LNCaP clone FGC (cell line): ENCODE measurements around the gene RAC3.

Source experiments
- DNase-seq: peaks from one replicate; pipeline ENCODE4 v3.0.0-alpha.2; 2011; ENCODE audit warnings: low read depth
- H3K4me3 ChIP-seq: 2 replicates; pipeline ENCODE4 v1.5.1; 2011; ENCODE audit warnings: mild to moderate bottlenecking, low read depth, low read length, control low read depth
- CTCF ChIP-seq: IDR thresholded peaks from 2 replicates; pipeline ENCODE4 v1.5.1; 2012; ENCODE audit warnings: mild to moderate bottlenecking; ENCODE audit not compliant: control insufficient read depth, insufficient read depth; ENCODE audit errors: extremely low read depth

RAC3 gene

GRCh38 chr17:82025401-82026107, 5.9 kb upstream of the RAC3 start:
- DNase-seq = no peak
- H3K4me3 ChIP-seq = no peak overlapping the region
- no peak for TF ChIP-seq CTCF

DNA sequence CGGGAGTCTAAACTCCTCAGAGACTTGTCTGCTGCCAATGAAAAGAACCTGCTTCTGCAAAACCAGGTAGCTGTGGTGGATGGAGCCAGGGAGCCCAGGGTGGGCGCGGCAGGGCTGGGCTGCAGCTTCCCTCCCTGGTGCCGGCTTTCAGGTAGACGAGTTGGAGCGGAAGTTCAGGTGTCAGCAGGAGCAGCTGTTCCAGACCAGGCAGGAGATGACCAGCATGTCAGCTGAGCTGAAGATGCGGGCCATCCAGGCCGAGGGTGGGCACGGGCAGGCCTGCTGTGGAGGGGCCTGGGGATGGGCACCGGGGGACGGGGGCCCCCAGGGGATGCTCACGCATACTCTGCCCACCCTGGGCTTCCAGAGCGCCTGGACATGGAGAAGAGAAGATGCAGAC, 3.2 kb upstream of the RAC3 start:
- no peak for DNase-seq
- TF ChIP-seq CTCF = no peak
- no peak overlapping the region for H3K4me3 ChIP-seq

- no peak for DNase-seq
- H3K4me3 ChIP-seq = no peak overlapping the region
- no peak for TF ChIP-seq CTCF
Observed at GRCh38 chr17:82028966-82029365, 2.5 kb upstream of the RAC3 start.

GRCh38 chr17:82029391-82029790, 2.1 kb upstream of the RAC3 start:
- no peak for DNase-seq
- H3K4me3 ChIP-seq = no peak overlapping the region
- TF ChIP-seq CTCF = no peak

- TF ChIP-seq CTCF = no peak
- H3K4me3 ChIP-seq = no peak overlapping the region
- no peak for DNase-seq
Observed at GRCh38 chr17:82029990-82030469, 1.4 kb upstream of the RAC3 start.

DNA sequence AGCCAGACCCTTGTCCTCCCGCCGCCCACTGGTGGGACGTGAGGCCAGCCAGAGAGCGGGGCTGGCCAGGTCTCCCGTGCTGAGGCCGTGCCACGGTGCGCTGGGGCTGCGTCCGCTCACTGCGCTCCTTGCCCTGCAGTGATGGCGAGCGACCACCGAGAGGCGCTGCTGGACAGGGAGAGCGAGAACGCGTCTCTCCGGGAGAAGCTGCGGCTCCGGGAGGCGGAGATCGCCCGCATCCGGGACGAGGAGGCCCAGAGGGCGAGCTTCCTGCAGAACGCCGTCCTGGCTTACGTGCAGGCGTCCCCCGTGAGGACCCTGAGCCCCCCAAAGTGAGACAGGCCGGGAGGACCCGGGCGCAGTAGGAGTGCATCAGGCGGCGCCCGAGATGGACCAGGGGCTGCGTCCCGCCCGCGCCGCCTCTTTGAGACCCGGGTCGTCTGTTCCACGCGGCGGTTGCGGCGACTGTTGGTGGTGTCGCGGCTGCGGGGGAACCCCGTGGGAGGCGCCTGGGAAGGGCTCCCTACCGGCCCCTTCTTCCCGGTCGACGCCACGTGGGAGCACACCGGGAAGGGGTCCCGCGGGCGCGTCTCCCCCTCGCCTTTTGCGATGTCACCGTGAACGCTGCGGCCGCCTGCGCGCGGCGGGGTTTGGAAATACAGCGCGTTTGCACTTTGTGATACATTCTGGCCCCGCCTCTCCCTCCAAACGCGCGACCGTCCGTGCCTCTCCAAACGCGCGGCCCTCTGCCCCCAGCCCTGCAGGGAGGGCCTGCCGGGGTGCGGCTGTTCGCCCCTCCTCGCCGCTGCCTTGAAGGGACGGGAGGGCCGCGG, 792 bp upstream of the RAC3 start:
- peak; percentile 51 for DNase-seq

More for the DNA sequence above, 792 bp upstream of the RAC3 start:
- peak overlapping the region; percentile 57 for H3K4me3 ChIP-seq
- TF ChIP-seq CTCF = peak; percentile 99
